Coronary artery (tissue), 2 donors: ENCODE results near the gene TMC6.
"Not testable (repeated sequence)": the region's sequence is repeated elsewhere in the genome, so short reads cannot be mapped to it uniquely, and the experiment has no call there.

Source experiments
- DNase-seq: peaks from one replicate; pipeline ENCODE4 v3.0.0-alpha.2; 2017; ENCODE audit warnings: low spot score
- H3K27ac ChIP-seq, 2 donors: fragments of 200-600 bp; sonication (generic); one replicate each; pipeline ENCODE4 v1.5.1; 2016 to 2019
- H3K4me3 ChIP-seq: fragments of 200-600 bp; sonication (generic); 2 replicates; pipeline ENCODE4 v1.5.1; 2016; ENCODE audit warnings: mild to moderate bottlenecking, moderate library complexity
- TF ChIP-seq, protein P1 (sequence below): fragments of 200-600 bp; sonication (generic); IDR thresholded peaks from one replicate; pipeline ENCODE4 v1.5.1; 2019; ENCODE audit warnings: antibody characterized with exemption

The TMC6 gene

DNA sequence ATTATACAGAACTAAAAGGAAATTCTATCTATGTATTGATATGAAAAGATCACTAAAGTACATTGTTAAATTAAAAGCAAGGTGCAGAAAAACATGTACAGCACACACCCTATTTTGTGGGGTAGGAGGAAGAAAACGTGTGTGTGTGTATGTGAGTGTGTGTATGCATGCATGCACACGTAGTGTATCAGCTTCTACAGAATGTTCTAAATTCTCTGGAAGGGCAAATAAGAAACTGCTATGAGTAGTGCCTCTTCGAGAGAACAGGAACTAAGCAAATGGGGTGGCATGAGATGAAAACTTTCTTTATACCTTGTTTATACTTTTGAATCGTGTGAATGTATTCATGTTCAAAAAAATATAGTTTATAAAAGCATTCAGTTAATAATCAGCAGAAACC is 58.9 kb downstream of the TMC6 start:
- TF ChIP-seq, protein P1, sequence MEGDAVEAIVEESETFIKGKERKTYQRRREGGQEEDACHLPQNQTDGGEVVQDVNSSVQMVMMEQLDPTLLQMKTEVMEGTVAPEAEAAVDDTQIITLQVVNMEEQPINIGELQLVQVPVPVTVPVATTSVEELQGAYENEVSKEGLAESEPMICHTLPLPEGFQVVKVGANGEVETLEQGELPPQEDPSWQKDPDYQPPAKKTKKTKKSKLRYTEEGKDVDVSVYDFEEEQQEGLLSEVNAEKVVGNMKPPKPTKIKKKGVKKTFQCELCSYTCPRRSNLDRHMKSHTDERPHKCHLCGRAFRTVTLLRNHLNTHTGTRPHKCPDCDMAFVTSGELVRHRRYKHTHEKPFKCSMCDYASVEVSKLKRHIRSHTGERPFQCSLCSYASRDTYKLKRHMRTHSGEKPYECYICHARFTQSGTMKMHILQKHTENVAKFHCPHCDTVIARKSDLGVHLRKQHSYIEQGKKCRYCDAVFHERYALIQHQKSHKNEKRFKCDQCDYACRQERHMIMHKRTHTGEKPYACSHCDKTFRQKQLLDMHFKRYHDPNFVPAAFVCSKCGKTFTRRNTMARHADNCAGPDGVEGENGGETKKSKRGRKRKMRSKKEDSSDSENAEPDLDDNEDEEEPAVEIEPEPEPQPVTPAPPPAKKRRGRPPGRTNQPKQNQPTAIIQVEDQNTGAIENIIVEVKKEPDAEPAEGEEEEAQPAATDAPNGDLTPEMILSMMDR = no peak
- no peak for DNase-seq
- no peak overlapping the region for H3K27ac ChIP-seq
- H3K4me3 ChIP-seq = no peak overlapping the region

DNA sequence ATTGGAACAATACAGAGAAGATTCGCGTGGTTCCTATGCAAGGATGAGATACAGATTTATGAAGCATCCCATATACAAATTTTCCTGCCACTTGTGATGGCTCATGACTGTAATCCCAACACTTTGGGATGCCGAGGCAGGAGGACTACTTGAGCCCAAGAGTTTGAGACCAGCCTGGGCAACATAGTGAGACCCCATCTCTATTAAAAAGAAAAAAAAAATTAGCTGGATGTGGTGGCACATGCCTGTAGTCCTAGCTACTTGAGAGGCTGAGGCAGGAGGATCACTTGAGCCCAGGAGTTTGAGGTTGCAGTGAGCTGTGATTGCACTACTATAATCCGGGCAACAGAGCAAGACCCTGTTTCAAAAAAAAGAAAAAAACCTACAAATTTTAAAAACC is 61.6 kb downstream of the TMC6 start:
- not testable (repeated sequence) for H3K4me3 ChIP-seq, DNase-seq, H3K27ac ChIP-seq

DNA sequence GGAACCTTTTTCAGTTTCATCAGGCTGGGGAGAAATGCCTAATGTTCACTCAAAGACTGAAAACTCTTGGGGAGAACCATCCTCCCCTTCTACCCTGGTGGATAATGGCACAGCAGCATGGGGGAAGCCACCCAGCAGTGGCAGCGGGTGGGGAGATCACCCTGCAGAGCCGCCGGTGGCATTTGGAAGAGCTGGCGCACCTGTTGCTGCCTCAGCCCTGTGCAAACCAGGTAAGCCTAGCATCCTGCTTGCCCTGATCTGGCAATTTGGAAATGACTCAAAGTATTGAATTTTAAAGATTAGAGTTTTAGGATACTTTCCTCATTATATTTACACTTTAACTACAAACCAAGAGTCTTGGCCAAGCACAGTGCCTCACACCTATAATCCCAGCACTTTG is 63.8 kb downstream of the TMC6 start:
- TF ChIP-seq, protein P1 = no peak
- DNase-seq = no peak
- H3K27ac ChIP-seq = no peak overlapping the region

DNA sequence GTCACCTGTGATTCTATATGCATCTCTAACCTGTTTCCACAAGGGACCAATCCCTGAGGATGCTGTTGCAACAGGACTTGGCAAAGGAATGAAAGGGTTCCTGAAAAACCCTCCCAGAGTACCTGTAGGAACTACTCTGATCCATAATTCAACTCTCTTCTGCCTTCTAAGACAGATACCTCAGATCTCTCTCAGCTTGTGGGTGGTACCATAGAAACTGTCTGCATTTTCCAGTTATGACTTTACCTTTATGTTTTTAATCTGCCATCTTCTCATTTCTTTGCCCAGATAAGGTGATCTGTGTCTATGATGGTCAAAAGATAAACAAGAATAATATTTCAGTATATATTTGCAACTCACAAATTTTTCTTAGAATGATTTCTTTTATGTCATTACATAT is 65.1 kb downstream of the TMC6 start:
- DNase-seq = no peak
- no peak overlapping the region for H3K4me3 ChIP-seq
- TF ChIP-seq, protein P1 = no peak
- H3K27ac ChIP-seq = no peak overlapping the region

More for the DNA sequence above, 63.8 kb downstream of the TMC6 start:
- no peak overlapping the region for H3K4me3 ChIP-seq

DNA sequence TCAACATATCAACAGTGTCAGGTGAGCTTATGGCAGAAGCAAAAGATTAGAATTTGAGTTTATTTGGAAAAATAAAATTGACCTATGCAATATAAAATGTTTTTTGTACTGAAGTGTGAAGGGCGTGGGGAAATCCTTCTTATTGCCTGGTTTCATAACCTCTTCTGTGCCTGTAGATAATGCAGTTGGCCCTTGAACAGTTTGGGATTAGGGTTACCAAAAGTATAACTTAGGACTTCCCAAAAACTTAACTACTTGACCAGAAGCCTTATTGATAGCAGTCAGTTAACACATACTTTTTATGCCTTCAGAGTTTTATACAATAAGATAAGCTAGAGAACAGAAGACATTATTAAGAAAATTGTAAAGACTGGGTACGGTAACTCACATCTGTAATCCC is 66.0 kb downstream of the TMC6 start:
- H3K27ac ChIP-seq = no peak overlapping the region
- H3K4me3 ChIP-seq = no peak overlapping the region
- TF ChIP-seq, protein P1 = no peak
- DNase-seq = no peak
